CD4-positive, alpha-beta T cell treated with Interferon alpha-2 for 1 hour (primary cell): ENCODE data around the gene FADD.

Experiments
- DNase-seq, 2 donors: peaks; one replicate each; pipeline ENCODE4 v3.0.0-alpha.2; 2020 to 2022

The FADD gene

GRCh38 chr11:70202920-70203750, at the start of gene FADD:
Gene FADD (plus strand): TSS chr11:70203296. CDS start chr11:70203460, 164 bp downstream.
- DNase-seq, result peak; percentile 92 to 94

- DNase-seq, result no peak
Measured at GRCh38 chr11:70155386-70155785, 47.7 kb upstream of the FADD start.

- no peak for DNase-seq
Measured at GRCh38 chr11:70156291-70157037, 46.6 kb upstream of the FADD start.

GRCh38 chr11:70158201-70158600, 44.9 kb upstream of the FADD start:
- no peak for DNase-seq

GRCh38 chr11:70158757-70159389, 44.2 kb upstream of the FADD start:
- no peak for DNase-seq

GRCh38 chr11:70159627-70160570, 43.2 kb upstream of the FADD start:
- DNase-seq, result no peak

GRCh38 chr11:70161043-70161625, 42.0 kb upstream of the FADD start:
- DNase-seq, result no peak

GRCh38 chr11:70164705-70165104, 38.4 kb upstream of the FADD start:
- DNase-seq, result no peak

- DNase-seq, result no peak
Measured at GRCh38 chr11:70167120-70167519, 36.0 kb upstream of the FADD start.

- DNase-seq, result no peak
Measured at GRCh38 chr11:70167723-70168404, 35.2 kb upstream of the FADD start.

- DNase-seq, result no peak
Measured at GRCh38 chr11:70168405-70168754, 34.7 kb upstream of the FADD start.

- no peak for DNase-seq
Measured at GRCh38 chr11:70169127-70169526, 34.0 kb upstream of the FADD start.

- DNase-seq, result no peak
Measured at GRCh38 chr11:70169632-70170031, 33.5 kb upstream of the FADD start.

- no peak for DNase-seq
Measured at GRCh38 chr11:70170596-70171210, 32.4 kb upstream of the FADD start.

- no peak for DNase-seq
Measured at GRCh38 chr11:70173018-70173417, 30.1 kb upstream of the FADD start.

GRCh38 chr11:70174547-70175235, 28.4 kb upstream of the FADD start:
- DNase-seq, result no peak

GRCh38 chr11:70175236-70175698, 27.8 kb upstream of the FADD start:
- no peak for DNase-seq

GRCh38 chr11:70176940-70177689, 26.0 kb upstream of the FADD start:
- DNase-seq, result peak; percentile 21 to 54

- no peak for DNase-seq
Measured at GRCh38 chr11:70180906-70181305, 22.2 kb upstream of the FADD start.

GRCh38 chr11:70182266-70182665, 20.8 kb upstream of the FADD start:
- DNase-seq, result no peak
